SK-N-DZ (cell line): Measurements from ENCODE around the gene EHF.

Experiments
- DNase-seq: peaks from one replicate; pipeline ENCODE4 v3.0.0-alpha.2; 2015; ENCODE audit warnings: low spot score

EHF gene

GRCh38 chr11:34601609-34602008 is 19.3 kb upstream of the EHF start:
- DNase-seq, result no peak

GRCh38 chr11:34602245-34602644 is 18.6 kb upstream of the EHF start:
- no peak for DNase-seq

DNA sequence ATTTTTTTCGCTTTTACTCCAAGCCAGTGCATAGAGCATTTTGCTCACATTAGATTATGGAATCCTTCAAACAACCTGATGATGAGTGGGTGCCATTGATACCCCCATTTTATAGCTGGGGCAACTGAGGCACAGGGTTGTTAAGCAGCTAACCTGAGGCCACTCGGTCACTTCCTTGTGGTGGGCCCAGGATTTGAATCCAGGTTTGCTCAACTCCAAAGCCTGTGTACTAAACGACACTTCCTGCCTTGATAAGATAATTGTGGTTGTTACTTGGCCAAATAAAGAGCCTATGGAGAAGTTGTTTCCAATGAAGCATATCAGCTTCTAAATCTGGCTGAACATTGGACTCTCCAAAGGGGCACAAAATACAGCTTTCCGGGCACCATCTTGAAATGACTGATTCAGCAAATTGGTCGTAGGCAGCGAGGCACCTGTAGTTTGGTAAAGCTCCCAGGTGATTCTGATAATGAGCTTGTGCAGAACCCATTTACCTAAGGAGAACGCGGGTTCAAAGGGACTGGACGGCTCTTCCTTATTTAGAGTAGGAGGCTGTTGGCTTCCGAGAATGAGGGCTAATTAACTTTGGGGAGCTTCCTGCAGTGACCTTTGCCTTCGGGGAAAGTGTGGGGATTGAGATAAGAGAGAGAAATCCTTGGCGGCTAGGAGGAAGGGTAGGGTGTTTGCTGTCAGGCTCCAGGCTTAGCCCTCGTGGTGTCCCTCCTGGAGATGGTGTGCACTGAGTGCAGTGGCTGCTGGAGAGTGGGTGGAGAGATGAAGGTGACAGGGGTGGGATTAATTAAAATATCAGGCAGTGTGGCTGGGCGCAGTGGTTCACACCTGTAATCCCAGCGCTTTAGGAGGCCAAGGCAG is 17.5 kb upstream of the EHF start:
- DNase-seq, result no peak

GRCh38 chr11:34604145-34604544 is 16.7 kb upstream of the EHF start:
- no peak for DNase-seq

DNA sequence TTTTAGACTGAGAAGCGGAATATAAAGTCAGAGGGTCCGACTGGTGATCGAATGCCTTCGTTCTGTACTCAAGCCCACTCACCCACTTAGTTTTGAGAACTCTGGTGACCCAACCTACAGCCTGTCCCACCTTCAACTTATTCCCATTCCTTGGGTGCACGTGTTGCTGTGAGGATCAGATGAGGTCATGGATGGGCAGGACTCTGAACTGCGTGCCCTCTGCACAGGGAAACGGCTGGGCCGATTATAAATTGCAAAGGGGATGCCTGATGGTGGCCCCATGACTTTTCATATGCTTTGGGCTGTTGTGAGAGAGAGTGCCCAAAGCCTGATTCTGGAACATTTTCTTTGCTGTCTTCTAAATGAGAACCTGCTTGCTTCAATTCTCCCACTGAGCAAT is 16.0 kb upstream of the EHF start:
- DNase-seq, result no peak

- no peak for DNase-seq
Measured at GRCh38 chr11:34605481-34606325, 15.2 kb upstream of the EHF start.

GRCh38 chr11:34606326-34607120 is 14.4 kb upstream of the EHF start:
- DNase-seq, result no peak

DNA sequence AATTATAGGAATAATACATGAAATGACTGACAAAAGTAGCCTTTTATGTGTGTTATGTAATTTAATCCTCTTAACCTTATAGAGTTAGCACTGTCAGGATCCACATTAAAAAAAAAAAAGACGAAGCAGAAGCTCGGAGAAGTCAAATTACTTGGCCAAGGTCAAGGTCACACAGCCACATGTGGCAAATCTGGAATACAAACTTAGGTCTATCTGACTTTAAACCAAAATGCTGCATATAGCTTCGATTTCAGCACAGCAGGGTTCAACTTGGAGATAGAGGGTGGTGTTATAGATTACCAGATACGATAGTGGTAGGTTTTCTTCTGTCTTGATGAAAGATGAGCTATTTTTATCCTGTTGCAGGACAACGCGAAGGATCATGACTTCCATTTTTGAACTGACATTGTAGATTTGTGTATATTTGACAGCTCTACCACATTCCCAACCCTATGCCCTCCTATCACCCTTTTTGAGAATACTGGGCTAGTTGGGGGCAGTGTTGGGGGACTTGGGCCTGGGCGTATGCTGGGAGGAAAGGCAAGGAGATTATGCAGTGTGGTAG is 11.6 kb upstream of the EHF start:
- DNase-seq, result no peak

DNA sequence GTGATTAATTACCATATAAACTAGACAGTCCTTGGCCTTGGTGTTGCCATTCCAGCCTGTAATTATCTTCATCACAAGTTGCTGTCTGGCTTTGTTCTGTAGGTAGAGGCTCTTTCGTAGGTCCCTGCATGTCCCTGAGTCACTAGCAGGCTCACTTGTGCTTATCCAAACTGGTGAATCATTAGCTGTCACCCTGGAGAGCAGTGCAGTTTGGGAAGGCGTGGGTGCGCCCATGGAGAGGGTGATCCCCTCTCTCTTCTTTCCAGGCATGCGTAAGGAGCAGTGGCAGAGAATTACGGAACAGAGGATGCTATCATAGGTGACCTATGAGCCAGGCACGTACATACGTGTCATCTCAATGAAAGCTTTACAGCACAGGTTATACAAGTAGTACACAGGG is 11.0 kb upstream of the EHF start:
- DNase-seq, result no peak

DNA sequence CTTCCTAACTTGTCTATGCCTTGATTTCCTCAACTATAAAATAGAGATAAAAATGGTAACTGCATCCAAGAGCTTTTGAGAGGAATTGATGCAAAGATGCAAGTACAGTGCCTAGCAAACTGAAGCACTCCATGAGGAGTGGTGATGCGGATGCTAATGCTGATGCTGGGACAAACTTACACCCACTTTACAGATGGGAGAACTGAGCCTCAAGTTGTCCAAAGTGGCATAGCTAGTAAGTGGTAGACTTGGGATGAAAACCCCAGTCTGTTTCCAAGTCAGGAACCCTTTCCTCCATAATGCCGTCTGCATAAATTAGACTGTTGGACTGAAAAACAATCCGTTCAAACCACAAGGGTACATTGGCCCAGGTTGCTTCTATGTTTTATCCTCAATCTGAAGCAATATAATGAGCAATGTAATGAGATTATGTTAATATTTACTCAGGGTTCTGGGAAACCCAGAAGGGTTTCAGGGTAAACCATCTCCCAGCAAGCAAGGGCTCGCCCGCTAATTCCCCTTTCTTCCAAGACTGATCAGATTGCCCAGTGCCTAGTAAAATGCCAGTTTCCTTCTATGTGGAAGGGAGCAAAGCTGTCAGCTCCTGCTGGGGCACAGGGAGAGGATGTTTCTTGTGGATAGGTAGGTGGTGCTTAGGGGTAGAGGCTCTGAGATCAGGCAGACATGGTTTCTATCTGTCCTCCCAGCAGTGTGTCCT is 10.4 kb upstream of the EHF start:
- no peak for DNase-seq

- DNase-seq, result no peak
Measured at GRCh38 chr11:34613015-34613414, 7.9 kb upstream of the EHF start.

GRCh38 chr11:34613552-34614056 is 7.3 kb upstream of the EHF start:
- no peak for DNase-seq

- DNase-seq, result no peak
Measured at GRCh38 chr11:34614344-34615104, 6.4 kb upstream of the EHF start.

- no peak for DNase-seq
Measured at GRCh38 chr11:34616086-34616485, 4.8 kb upstream of the EHF start.

DNA sequence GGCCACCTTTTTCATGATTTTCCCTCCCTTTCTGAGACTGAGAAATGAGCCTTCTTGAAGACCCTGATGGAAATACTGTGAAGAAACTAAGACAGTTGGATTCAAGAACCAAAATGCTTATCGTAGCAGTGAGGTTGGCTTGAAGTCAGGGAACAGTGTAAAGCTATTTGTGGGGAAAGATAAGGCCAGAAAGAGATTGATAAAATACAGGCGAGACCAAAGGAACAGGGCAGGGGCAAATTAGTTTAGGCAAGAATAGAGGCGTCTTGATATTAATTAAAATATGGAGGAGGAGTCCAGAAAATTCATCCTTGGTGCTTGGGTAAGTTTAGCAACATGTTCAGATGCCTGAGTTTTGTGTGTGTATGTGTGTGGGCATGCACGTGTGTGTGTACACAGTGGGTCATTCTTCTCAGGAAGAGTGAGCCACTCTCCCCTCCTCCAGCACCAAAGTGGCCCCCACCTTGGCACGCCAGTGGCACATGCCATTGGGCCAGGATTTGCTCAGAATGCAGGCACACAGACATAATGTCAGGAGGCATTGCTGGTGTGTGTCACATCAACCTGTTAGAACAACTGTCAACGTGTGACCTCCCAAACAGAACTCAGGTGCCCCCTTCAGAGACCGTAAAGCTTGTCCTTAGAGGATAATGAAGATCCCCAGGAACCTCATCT is 3.9 kb upstream of the EHF start:
- no peak for DNase-seq

DNA sequence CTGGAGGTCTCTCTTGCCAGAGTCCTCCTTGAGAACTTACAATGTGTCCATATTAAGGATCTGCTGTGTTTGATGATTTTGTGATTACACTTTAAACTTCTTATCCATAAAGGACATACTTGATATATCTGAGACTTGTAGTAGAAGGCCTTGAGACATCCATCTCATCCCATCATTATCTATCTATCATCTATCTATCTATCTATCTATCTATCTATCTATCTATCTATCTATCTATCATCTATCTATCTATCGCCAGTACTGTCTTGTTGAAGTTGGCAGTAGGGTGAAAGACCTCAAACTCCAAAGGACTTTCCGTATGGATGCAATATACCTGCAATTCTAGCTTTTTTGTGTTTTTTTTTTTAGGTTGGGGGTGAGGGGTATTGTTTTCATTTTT is 2.5 kb upstream of the EHF start:
- no peak for DNase-seq

DNA sequence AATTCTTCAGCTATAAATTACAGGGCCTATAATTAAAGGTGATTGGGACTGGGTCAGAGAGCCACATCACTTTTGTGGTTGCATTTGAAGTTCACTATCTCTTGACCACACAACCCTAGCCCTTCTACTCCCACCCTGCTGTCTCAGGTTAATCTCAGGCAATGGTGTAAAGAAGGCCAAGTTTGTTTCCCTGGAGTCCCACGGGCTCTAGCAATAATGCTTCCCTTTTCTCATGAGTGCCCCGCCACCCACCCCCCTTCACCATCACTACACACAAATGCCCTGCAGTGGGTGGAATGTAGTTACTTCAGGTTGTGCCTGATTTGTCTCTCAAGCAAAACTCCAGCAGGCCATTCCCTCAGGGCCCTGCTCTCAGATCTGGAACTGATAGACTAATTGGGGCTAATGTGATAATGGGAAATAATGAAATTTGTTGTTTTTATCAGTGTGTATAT is 1.8 kb upstream of the EHF start:
- no peak for DNase-seq

DNA sequence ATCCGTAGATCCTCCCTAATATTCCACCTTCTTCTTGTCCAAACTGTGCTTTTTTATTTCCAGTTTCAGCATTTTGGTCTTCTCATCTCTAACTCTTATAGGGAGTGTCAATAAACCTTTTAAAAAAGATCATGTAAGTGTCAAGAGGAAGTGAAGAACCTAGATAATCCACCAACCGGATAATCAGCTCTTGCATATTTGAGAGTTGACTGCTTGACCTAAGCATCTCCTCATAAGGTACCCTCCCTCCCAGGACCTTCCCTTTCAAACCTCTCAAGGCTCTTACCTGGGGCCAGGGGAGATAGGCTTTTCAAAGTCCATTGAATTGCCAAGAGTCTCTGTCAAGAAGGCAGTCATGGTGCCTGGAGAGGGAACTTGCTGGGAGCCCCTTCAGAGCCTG is 691 bp upstream of the EHF start:
- no peak for DNase-seq

GRCh38 chr11:34621876-34622275 is 983 bp downstream of the EHF start:
- DNase-seq, result no peak
